ENCODE data around the gene CADM2.

CADM2 gene

DNA sequence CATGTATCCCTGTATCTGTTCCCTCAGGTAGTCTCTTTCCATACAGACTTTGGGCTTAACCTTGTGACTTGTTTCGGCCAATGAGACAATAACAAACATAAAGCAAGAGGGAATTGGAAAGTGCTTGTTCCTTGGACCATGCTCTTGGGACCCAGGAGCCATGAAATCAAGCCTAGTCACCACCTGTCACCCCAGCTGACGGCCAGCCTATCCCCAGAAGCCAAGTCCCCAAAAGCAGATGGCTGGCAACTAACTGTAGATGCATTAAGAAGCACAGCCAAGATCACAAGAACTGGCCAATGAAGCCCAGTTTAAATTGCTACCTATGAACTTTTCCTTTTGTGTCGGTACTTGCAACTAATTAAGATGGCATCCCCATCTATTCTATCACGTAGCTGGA is 822.0 kb downstream of the CADM2 start:
- DNase-seq (ENCODE audit: low read depth in 4 of 4, low spot score in 1 of 4) = no peak

DNA sequence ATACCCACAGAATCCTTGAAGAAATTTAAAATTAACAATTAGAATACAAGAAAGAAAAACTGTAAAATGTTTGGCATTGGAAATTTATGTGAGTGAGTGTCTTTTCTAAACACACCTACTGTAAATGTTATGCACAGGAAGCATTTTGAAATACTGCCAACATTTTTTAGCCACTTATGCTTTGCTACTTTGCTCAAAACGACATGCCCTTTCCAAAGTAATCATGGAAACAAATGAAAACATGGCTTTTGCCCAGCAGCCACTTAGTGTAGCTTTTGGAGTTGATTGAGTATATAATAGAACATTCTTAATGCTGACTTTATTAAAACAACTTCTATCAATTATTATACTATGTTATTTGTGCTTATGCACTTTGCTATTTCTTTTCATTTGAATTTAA is 823.0 kb downstream of the CADM2 start:
- DNase-seq (ENCODE audit: low read depth in 4 of 4, low spot score in 1 of 4) = no peak

DNA sequence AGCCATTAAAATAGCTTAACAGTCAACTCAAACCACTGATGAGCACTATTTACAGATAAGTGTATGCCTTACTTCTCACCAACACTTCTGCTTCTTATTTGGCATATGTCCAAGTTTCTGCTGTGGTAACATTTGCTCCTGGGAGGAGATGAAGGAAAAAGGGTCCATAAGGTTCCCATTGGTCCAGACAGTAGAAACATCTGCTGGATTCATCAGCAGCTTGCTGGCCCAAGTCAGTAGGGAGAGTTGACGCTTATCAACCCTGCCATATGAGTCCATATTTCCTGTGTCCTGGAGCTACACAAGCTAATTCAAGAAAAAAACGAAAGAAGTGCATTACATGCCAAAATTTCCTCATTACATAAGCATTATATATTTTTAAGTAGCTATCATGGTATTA is 824.5 kb downstream of the CADM2 start:
- no peak for DNase-seq (ENCODE audit: low read depth in 4 of 4, low spot score in 1 of 4)

DNA sequence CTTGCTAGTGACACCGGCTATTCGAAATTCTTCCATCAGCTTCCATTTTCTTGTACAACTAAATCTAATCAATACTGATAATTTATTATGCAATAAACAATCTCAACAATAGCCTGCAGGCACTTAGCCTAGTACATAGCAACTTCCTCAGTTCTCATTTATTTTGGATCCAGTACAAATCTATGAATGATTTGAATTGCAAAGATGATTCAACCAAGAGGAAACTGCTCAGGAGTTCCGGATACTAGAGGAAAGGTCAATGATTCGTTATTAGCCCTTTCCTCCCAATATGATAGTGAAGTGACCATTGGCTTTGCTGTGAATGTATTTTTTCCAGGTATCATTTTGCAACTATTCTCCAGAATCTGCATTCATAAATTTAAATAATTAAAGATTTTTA is 827.0 kb downstream of the CADM2 start:
- no peak for DNase-seq (ENCODE audit: low read depth in 4 of 4, low spot score in 1 of 4)

DNA sequence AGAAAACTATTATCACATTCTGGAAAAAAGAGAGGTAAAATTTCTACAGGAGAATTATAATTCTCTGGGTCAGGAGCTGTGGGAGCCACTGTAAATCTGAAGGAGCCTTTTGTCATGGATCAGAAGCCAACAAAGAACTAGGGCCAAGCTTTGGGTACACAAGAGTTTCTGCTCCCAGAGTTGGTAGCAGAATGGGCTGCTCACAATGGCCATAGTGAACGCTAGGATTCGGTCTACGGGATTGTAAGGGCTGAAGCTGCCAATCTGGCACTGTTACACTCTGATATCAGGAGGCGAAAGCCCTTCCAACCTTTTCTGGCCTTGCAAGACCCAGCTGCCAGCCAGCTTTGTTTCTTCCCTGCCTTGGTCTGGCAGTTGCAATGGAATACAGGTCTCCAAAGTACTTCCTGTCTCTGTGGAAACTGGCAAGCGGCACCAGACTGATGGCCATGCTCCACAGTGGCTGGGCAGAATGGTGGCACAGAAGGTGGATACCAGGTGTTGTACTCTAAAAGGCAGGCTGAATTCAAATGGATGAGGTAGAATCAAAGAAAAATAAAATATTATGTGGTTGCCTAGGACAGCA is 831.7 kb downstream of the CADM2 start:
- no peak for DNase-seq (ENCODE audit: low read depth in 4 of 4, low spot score in 1 of 4)

DNA sequence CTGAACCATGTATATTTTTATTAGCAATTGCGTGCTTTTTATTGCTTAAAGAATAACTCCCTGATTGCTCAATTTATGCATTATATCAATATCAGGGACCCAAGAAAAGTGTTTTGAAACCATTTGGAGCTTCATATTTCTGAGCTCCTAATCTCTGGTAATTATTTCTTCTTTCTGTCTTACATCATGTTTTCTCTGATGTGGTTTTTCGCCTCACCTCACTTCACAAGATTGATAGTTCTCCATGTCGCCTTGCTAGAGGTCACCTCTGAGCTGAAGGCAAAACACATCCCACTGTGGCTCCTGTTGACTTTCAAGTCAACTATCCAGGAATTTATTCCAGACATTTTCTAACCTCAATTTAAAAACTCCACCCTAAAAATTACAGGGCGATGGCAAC is 837.4 kb downstream of the CADM2 start:
- DNase-seq (ENCODE audit: low read depth in 4 of 4, low spot score in 1 of 4) = no peak

DNA sequence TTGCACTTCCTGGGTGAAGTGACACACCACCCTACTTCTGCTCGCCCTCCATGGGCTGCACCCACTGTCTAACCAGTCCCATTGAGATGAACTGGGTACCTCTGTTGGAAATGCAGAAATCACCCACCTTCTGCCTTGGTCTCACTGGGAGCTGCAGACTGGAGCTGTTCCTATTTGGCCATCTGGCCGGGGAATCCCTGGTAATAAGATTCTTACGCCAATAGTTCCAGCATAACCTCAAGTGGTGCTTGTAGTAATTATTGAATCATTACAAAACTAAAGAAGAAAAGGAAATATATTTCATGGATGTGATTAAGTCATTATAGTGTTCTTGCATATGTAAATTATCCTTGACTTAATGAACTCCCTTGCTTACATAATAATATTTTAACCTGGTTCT is 841.9 kb downstream of the CADM2 start:
- DNase-seq (ENCODE audit: low read depth in 4 of 4, low spot score in 1 of 4) = no peak

DNA sequence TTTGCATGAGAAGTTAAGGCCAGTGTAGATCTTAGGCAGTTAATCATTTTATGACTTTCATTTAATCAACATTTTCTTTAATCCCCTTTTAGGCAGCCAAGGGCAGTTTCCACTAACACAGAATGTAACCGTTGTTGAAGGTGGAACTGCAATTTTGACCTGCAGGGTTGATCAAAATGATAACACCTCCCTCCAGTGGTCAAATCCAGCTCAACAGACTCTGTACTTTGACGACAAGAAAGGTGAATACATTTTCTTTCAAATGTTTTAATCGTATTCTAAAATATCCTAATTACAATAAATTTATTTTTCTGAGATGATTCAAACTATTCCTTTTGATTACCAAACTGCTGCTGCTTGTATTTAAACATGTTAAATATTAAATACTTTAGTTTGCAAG is 843.2 kb downstream of the CADM2 start:
- no peak for DNase-seq (ENCODE audit: low read depth in 4 of 4, low spot score in 1 of 4)

DNA sequence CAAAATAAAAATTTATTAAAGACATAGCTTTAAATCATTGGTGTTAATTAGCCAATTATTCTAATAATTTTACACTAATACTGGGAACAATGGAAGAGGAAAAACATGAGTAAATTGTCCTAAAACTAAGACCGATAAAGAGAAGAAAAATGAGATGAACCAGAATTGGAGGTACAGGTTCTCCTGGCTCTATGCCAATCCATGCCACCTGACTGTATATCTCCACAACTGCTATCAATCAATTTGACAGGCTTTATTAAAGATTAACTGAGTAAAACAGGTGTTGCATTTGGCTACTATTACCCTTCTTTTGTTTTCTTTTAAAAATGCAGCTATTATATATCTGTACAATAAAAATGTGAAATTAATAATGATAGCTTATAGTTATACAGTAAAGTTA is 850.0 kb downstream of the CADM2 start:
- DNase-seq (ENCODE audit: low read depth in 4 of 4, low spot score in 1 of 4) = no peak

DNA sequence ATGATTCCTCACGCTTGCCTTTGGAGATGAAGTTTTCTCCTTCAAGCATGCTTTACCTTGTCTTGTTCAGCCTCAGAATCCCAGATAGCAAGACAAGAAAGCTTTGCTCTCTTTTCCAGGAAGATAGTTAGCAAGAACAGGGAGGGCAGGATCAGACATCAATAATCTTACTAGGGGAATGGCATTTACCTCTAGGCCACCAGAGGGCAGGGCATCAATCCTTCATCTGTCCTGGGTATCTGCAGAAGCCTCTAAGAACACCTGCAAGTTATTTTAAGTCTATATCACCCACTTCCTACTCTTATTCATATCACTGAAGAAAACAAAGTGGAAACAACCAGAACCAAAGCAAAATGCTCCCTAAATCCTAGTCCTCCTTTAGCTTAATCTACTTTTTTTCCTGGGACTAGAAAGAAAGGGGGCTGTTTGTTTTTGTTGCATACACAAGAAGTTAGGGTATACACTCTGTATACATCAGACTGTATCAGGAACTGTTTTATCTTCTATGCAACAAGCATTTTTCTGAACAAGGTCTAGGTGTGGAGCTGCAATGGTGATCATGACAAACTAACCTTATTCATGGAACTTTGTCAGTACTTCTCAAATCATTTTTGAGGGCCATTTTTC is 862.5 kb downstream of the CADM2 start:
- no peak for DNase-seq (ENCODE audit: low read depth in 4 of 4, low spot score in 1 of 4)

DNA sequence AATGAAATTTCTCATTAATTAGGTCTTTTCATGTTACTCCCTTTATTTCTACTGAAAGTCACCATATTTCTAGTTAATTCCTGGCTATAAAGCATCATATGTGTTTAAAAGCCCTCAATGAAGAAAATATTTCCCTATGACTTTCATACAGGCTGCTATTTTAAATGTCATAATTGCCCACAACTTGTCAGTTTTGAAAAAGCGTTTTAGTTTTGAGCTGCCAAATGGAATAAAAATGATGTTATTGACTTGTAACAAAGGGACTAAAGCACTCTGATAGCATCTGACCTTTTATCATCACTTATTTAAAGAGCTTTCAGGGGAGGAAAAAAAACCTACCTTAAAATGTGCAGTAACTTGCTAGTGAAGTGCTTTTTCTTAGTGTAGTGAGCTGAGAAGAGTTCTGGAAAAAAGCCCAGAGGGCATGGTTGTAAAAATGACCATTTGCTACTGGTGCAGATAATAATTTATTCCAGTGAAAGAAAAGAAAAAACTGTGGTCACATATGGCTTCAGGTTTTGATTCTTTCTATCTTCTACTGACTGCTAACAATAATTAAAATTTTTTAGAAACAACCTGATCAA is 877.2 kb downstream of the CADM2 start:
- DNase-seq (ENCODE audit: low read depth in 4 of 4, low spot score in 1 of 4) = no peak

DNA sequence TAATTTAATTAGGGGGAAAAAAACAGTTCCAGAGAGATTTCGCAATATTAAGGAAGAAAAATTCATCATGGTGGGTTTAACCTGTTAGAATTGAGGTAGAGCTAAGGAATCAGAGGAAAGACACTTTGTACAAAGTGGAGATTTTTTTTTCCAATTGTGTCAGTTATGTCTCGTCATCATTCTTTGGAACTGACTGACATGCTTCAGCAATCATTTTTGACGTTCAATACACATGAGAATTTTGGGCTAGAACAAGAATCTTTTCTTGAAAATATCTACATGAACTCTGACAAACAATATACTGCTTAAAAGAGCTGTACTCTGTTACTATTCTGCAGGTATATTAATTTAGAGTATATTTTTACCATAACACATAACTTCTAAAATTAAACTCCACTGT is 878.6 kb downstream of the CADM2 start:
- no peak for DNase-seq (ENCODE audit: low read depth in 4 of 4, low spot score in 1 of 4)

DNA sequence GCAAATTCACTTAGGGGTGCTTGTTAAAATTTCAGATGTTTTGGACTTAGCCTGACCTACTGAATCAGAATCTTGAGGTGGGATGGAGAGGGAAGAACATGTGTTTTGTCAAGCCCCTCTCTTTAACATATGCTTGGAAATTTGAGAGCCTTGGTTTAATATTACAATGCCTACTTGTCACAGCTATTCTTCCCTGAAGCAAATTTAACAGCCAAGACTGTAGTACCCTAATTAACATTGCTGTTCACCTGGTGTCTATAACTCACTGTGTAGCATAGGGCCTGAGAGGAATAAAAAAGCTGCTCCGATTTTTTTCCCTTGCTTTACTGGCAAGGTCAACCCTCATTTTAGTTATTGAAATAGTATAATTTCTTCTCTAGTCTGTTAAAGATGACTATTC is 880.1 kb downstream of the CADM2 start:
- DNase-seq (ENCODE audit: low read depth in 4 of 4, low spot score in 1 of 4) = no peak

DNA sequence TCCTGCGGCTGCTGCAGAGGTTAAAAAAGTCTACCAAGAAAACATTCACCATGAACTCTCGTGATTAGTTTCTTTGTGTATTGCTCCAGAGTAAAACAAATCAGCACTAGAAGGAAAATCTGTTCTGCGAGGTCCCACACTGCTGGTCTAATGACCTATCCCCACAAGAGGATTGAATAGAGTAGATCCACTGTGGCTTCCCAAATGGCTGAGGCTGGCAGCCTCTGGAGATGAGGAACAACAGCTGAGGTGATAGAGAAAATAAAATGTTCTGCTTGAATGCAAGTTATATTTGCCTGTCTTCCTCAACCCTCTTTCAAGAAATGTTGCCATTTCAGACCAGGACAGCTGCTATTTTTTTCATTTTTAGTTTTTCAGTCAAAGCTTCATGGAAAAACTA is 883.3 kb downstream of the CADM2 start:
- DNase-seq (ENCODE audit: low read depth in 4 of 4, low spot score in 1 of 4) = no peak

DNA sequence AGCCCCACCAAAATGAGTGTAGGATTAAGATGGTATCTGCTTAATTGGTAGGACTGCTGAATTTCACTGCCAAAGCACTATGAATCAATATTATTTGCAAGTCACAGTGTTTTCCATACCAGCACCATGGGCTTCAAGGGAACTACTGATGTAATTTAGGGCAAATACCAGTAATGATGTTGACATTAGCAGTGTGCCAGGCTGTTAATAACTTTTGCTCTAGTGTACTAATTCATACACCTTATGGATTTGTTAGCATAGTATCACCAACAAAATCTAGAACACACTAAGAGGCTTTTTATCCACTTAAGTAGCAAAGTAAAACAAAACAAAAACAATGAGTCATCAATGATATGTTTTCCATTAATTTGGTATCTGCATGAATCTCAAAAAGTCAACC is 888.2 kb downstream of the CADM2 start:
- DNase-seq (ENCODE audit: low read depth in 4 of 4, low spot score in 1 of 4) = no peak

DNA sequence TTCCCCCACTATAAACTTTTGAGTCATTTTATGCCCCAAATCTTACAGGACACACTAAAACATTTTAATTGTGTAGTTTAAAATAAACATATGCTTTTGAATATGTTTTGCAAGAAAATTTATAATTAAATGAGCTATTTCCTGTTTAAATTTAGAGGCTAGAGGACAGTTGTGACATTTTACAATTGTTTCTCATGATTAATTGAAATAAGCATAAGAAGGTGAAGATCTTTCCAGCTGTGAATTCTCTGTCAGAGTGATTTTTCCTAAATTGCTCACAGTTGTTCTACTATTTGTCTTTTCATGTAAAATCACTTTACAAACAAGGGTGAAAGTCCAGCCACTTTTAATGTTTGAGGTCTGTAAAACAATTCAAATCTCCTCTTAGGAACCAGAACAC is 892.3 kb downstream of the CADM2 start:
- DNase-seq (ENCODE audit: low read depth in 4 of 4, low spot score in 1 of 4) = no peak

DNA sequence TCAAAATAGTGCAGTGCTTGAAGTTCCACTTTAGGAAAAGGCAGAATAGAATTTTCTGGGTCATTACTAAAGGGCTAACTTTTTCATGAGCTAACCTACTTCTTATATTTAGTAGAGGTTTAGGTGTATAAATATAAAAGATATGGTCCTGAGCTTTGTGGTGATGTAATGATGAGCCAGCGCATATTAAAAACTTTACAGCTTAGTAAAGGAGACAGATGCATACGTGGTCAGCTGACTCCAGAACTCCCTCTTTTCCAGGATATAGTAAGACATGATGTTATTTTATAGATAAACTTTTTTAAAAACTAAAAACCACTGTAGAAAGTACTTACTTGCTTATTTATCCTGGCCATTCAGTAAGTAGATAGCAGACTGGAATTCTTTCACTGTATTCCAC is 895.0 kb downstream of the CADM2 start:
- DNase-seq (ENCODE audit: low read depth in 4 of 4, low spot score in 1 of 4) = no peak

DNA sequence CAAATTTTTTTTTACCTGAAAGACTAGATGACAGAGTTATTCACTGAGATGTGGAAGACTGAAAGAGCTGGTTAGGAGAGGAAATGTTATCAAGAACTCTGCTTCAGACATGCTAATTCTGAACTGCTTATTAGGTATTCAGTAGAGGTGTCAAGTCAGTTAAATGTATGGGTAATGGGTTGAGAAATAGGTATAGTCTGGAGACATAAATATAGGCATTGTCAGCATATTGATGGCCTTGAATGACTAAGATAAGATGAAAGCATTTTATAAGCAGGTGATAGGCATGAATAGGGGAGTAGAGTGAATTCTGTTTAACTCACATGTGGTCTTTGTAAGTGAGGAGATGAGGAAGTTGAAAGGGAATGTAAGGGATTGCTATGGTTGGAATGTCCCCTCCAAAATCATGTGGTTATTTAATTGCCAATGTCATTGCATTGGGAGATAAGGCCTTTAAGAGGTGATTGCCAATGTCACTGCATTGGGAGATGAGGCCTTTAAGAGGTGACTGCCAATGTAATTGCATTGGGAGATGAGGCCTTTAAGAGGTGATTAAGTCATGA is 904.2 kb downstream of the CADM2 start:
- no peak for DNase-seq (ENCODE audit: low read depth in 4 of 4, low spot score in 1 of 4)

DNA sequence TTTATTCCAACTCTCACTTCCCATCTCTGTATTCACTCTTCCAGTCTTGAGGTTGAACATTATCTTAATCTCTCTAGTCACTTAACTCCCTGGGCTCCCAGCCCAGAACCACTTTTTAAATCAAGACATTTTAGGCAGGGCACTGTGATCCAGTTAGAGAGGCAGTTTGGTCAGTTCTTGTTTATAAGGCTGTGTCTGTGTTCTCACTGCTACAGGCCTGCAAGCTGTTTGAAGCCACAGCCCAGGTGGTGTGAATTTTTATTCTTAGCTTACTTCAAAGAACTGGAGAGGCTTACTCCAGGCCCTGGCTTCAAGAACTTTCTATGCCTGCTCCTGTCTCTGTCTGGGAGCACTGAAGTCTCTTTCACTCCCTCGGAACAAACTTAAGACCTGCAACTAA is 906.1 kb downstream of the CADM2 start:
- no peak for DNase-seq (ENCODE audit: low read depth in 4 of 4, low spot score in 1 of 4)

DNA sequence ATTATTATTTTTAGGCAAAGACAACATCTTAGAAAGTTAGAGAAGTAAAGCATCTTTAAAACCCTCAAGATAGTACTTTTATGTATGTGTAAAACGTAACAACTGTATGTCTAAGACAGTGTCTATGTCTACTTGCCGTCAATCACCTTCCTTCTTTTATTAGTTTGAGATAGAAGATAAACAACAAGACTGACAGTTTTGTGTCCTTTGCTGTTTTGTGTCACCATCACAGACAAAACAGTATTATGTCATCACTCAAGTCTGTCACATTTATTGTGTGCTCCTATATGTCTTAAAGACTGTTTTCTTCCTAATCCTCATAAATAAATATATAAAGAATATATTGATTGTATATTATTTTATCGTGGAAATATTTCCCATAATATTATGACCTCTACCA is 908.3 kb downstream of the CADM2 start:
- no peak for DNase-seq (ENCODE audit: low read depth in 4 of 4, low spot score in 1 of 4)

DNA sequence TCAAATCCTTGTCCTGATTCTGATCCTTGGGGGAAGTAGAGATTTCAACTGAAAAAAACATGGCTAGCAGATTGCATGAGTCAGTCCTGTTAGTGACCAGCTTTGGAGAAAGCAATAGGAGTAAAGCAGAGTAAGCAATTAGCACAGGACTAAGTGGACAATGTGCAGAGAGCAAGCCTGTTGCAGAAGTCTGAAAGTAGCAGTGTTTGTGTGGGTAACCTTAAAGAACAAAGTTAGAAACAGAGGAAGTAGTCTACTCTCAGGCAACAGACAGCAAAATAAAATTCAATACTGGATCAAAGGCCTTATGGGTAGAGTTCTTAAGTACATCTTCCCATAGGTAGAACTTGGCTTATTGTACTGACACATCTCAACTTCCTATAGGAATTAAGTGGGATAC is 916.8 kb downstream of the CADM2 start:
- DNase-seq (ENCODE audit: low read depth in 4 of 4, low spot score in 1 of 4) = no peak

DNA sequence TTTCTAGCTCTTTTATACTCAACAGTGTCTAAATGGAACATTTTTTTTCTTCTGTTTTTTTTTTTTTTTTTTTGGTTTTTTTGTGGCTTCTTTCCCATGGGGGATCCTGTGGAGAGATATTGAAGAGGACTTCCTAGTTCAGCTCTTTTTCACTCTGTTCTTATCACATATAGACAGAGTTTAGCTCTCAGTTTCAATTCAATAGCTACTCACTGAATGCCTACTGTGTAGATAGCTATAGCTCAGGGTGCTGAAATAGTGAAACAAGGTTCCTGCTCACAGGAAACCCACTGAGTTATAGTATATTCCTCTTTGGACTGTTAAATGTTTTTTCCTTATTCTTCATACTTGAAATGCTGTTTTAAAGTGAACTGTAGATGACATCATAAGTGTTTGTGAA is 918.8 kb downstream of the CADM2 start:
- no peak for DNase-seq (ENCODE audit: low read depth in 4 of 4, low spot score in 1 of 4)

DNA sequence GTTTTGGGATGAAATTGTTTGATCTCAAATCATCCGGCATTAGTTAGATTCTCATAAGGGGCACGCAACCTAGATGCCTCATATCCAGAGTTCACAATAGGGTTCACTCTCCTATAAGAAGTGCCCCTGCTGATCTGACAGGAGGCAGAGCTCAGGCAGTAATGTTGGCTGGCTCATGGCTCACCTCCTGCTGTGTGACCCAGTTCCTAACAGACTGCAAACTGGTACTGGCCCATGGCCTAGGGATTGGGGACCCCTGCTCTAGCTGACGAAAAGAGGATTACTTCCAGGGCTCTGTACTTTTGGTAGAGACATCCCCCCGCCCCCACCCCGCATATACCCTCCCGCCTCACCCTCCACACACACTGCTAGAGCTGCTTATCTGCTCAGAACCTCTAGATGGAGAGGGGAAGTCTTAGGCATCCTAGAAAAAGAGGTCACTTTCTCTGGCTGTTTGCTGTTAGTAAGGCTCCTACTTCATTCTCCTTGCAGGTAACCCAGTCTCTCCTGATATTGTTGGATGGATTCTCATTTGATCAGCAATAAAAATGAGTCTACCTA is 923.1 kb downstream of the CADM2 start:
- no peak for DNase-seq (ENCODE audit: low read depth in 4 of 4, low spot score in 1 of 4)

Data from stimulated activated CD4-positive, alpha-beta T cell treated with anti-CD3 and anti-CD28 coated beads, Interleukin-1b, Interleukin-23, amount 100 ng/mL, for 24 hours (primary cell).